Erythroblast (primary cell): Measurements from ENCODE around the gene EIF1AD.

Experiments used
- GATA1 ChIP-seq: IDR thresholded peaks from 2 replicates; pipeline ENCODE4 v1.6.1; 2011; ENCODE audit warnings: low read depth, mild to moderate bottlenecking, control low read depth, low read length, moderate library complexity
- POLR2A ChIP-seq: IDR thresholded peaks from 2 replicates; pipeline ENCODE4 v1.6.1; 2011; ENCODE audit warnings: mild to moderate bottlenecking, low read length

DNA sequence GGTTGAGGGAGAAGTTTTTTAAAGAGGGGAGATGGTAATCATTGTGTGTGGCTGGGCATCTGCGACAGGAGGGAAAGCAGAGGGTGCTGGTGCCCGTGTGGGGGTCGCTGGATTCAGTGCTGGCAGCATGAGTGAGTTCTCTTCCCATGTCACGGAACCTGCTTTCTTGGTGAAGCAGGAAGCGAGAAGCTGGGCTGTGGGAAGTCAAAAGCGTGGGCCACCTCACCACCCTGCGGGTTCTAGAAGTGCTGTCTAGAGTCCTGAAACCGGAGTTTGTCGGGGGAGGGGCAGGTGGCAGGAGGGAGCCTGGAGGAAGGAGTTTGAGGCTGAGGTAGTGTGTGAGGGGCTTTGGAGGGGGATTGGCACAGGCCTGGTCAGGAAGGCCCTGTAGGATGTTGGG lies 26.2 kb downstream of the EIF1AD start:
- TF ChIP-seq POLR2A: no peak
- TF ChIP-seq GATA1: no peak
